ENCODE results near the gene C10orf67. TPM values are rescaled to one million over a fixed set of nuclear protein-coding genes. Genes with fewer than 3 reads are reported as not detected.
A peak's percentile ranks its signal among the peaks of the same experiment; 100 is the strongest.
"Not testable (repeated sequence)": the region's sequence is repeated elsewhere in the genome, so short reads cannot be mapped to it uniquely, and the experiment has no call there.

Gene C10orf67
- total RNA-seq, 1 donor from 2014 or later, result 0.17 TPM

DNA sequence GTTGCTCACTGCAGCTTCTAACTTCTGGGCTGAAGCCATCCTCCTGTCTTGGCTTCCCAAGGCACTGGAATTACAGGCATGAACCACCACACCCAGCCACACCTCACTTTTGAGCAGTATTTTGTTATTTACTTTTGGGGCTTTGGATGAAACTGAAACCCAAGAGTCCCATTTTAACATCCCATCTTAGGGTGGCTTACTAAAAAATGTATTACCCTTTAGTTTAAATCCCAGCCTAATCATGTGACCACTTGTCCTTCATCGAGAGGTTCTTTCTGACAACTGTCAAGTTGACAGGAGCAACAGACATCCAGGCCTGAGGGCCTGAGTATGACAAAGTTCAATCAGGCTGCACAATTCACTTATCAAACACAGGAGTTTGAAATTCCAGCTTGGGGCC, 33.6 kb downstream of the C10orf67 start:
- H3K9me3 Mint-ChIP-seq, result no peaks in the 10 kb centered on the region
- TF ChIP-seq, protein P1, sequence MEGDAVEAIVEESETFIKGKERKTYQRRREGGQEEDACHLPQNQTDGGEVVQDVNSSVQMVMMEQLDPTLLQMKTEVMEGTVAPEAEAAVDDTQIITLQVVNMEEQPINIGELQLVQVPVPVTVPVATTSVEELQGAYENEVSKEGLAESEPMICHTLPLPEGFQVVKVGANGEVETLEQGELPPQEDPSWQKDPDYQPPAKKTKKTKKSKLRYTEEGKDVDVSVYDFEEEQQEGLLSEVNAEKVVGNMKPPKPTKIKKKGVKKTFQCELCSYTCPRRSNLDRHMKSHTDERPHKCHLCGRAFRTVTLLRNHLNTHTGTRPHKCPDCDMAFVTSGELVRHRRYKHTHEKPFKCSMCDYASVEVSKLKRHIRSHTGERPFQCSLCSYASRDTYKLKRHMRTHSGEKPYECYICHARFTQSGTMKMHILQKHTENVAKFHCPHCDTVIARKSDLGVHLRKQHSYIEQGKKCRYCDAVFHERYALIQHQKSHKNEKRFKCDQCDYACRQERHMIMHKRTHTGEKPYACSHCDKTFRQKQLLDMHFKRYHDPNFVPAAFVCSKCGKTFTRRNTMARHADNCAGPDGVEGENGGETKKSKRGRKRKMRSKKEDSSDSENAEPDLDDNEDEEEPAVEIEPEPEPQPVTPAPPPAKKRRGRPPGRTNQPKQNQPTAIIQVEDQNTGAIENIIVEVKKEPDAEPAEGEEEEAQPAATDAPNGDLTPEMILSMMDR (conservative IDR thresholded peaks at IDR 0.05), result no peak
- H3K4me1 Mint-ChIP-seq (ENCODE audit: unreplicated experiment), result peaks cover 5% of the 10 kb centered on the region
- no peaks in the 10 kb centered on the region for H3K36me3 Mint-ChIP-seq
- H3K4me3 Mint-ChIP-seq, result no peak overlapping the region
- no peak for DNase-seq (ENCODE audit: extremely low spot score, unreplicated experiment)
- peak overlapping the region; percentile 38 for H3K27ac Mint-ChIP-seq
- peaks cover 18% of the 10 kb centered on the region for H3K27me3 Mint-ChIP-seq

DNA sequence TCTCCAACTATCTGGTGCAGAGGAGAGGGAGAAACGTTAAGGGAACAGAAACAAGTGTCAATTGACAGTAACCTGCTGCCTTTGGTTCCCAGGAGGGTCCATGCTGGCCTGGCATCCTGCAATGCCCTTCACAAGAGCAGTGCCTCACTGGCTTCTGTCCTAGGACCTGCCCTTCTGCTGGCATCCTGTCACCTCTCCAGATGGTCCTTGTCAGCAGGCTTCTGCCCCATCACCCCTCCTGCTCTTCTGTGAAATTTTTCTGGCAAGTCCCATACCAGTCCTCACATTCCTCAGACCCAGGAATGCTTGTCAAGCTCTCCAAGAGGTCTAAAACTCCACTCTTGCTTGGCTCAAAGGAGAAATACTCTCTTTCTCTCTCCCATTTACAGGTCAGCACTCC, 34.2 kb downstream of the C10orf67 start:
- Mint-ChIP-seq H3K27me3 (peaks cover 18% of the 10 kb centered on the region), H3K4me3 (no peak overlapping the region)

DNA sequence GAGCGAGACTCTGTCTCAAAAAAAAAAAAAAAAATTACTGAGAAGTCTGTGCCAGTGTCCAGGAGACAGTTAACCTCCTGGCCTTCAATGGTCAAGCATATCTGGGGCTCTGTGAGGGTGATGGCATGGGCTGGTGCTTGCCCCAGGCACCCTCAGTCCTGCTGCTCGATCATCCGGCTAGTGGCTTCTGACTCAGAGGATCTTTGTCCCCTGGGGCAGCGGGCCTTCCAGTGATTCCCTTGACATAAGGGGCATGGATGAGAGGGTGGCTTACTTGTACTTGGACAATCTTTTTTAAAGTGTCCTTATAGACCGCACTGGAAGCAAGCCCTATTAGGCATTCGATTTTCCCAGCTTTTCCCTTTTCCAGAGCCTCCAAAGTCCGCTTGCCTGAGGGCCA, 44.6 kb downstream of the C10orf67 start:
- H3K4me3 Mint-ChIP-seq; H3K27ac Mint-ChIP-seq; H3K4me1 Mint-ChIP-seq (ENCODE audit: unreplicated experiment); H3K9me3 Mint-ChIP-seq; H3K36me3 Mint-ChIP-seq; DNase-seq (ENCODE audit: extremely low spot score, unreplicated experiment): not testable (repeated sequence)
- H3K27me3 Mint-ChIP-seq, result peaks cover 11% of the 10 kb centered on the region

More for the DNA sequence above, 34.2 kb downstream of the C10orf67 start:
- no peak for DNase-seq (ENCODE audit: extremely low spot score, unreplicated experiment)
- Mint-ChIP-seq H3K9me3 (no peaks in the 10 kb centered on the region), H3K27ac (peak overlapping the region; percentile 38), H3K36me3 (no peaks in the 10 kb centered on the region), H3K4me1 (ENCODE audit: unreplicated experiment) (peaks cover 5% of the 10 kb centered on the region)
- TF ChIP-seq, protein P1 (conservative IDR thresholded peaks at IDR 0.05), result no peak

DNA sequence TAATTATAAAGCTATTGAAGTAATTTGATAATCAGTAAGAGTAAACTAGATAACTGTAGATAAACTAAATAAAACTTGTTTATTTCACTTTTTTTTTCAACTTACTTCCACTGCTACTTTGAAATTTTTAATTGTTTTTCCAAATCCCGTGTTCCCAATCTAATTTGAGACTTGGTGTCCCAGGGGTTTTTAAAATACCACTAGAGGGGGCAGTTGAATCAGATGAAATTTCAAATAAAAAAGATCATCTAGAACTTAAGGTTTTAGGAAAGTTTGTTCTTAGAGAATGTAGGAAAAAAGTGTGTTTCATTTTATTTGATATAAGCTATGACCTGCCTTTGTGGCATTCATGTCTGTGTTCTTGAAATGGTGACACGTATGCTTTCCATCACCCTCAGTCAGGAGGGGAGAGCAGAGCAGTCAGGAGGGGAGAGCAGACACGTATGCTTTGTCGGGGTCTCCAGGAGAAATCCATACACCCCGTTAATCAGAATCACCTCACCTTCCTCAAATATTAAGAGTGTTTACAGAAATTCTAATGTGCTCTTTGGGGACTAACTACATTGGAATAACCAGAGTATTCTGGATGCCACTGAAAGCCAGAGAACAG, 49.9 kb downstream of the C10orf67 start:
- H3K4me1 Mint-ChIP-seq (ENCODE audit: unreplicated experiment), result peaks cover 3% of the 10 kb centered on the region
- H3K4me3 Mint-ChIP-seq, result no peak overlapping the region
- no peaks in the 10 kb centered on the region for H3K36me3 Mint-ChIP-seq
- TF ChIP-seq, protein P1 (conservative IDR thresholded peaks at IDR 0.05), result peak; percentile 76
- no peaks in the 10 kb centered on the region for H3K9me3 Mint-ChIP-seq
- H3K27me3 Mint-ChIP-seq, result peaks cover 38% of the 10 kb centered on the region
- no peak for DNase-seq (ENCODE audit: extremely low spot score, unreplicated experiment)
- H3K27ac Mint-ChIP-seq, result no peak overlapping the region

DNA sequence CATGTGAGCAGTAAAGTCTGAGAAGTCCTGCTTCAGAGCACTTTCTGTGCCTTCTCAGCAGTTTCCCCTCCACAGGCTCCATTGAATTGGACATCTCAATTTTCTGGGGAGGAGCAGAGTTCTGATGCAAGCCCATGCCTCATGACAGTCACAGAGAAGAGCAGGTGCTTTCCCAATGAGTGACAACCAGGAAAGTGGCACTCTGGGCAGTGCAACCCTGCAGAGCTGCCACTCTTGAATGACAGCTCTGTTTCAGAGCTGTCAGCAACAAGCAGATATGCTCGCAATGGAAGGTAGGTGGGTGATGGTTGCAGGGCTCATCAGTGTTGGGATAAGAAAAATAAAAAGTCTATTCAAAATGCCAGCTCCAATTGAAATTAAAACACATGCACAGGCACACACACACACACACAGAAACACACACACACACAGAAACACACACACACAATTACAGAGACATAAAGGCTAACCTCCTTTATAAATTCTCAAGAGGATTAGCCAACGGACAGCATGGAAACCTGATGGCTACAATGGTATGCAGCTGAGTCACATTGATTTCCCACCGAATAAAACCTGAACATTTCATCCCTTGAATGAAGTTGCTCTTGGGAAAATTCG, 50.5 kb downstream of the C10orf67 start:
- no peak overlapping the region for H3K4me3 Mint-ChIP-seq
- TF ChIP-seq, protein P1 (conservative IDR thresholded peaks at IDR 0.05), result no peak
- H3K36me3 Mint-ChIP-seq, result no peaks in the 10 kb centered on the region
- peaks cover 41% of the 10 kb centered on the region for H3K27me3 Mint-ChIP-seq
- no peak overlapping the region for H3K27ac Mint-ChIP-seq
- peaks cover 3% of the 10 kb centered on the region for H3K4me1 Mint-ChIP-seq (ENCODE audit: unreplicated experiment)
- no peaks in the 10 kb centered on the region for H3K9me3 Mint-ChIP-seq
- DNase-seq (ENCODE audit: extremely low spot score, unreplicated experiment), result no peak

DNA sequence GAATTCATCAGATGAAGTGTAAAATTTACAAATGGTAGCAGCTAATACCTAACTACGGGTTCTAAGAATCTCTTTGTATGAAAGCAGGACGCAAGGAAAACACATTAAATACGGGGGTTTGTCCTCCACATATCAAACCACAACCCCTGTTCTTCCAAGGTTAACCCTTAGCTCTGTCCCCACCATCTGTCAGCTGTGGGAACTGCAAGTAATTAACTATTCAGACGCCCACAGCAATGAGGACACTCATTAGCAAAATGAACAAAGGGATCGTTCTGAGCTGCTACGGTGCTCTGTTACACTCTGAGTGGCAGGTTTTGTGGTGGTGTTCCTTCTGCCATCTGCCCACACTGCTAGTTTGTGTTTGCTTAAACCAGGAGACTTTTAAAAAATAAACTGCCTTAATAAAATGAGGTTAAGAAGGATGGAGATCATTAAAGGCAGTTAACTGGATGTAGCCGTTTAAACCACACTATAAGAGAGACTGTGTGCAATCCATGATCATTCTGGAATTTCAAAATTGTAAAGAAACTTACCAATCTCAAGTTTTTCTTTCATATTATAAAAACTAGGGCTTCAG, 51.4 kb downstream of the C10orf67 start:
- no peak overlapping the region for H3K27ac Mint-ChIP-seq
- peaks cover 3% of the 10 kb centered on the region for H3K4me1 Mint-ChIP-seq (ENCODE audit: unreplicated experiment)
- no peak overlapping the region for H3K4me3 Mint-ChIP-seq
- H3K9me3 Mint-ChIP-seq, result no peaks in the 10 kb centered on the region
- TF ChIP-seq, protein P1 (conservative IDR thresholded peaks at IDR 0.05), result peak; percentile 80
- H3K27me3 Mint-ChIP-seq, result peaks cover 43% of the 10 kb centered on the region
- H3K36me3 Mint-ChIP-seq, result no peaks in the 10 kb centered on the region
- no peak for DNase-seq (ENCODE audit: extremely low spot score, unreplicated experiment)
